PFSK-1 (cell line): ENCODE data around the gene GEMIN5.

Experiments
- FOXP2 ChIP-seq: optimal IDR thresholded peaks from 2 replicates; pipeline ENCODE3; 2011; ENCODE audit warnings: borderline replicate concordance, control low read depth, inconsistent platforms; ENCODE audit not compliant: insufficient read depth; ENCODE audit errors: extremely low read length, extremely low read depth
- POLR2AphosphoS5 ChIP-seq: IDR thresholded peaks from 2 replicates; pipeline ENCODE4 v1.6.1; 2012; ENCODE audit warnings: low read depth, mild to moderate bottlenecking, control low read depth, low read length, moderate library complexity
- SIN3A ChIP-seq: IDR thresholded peaks from 2 replicates; pipeline ENCODE4 v1.6.1; 2012; ENCODE audit warnings: mild to moderate bottlenecking, low read length, moderate library complexity, borderline replicate concordance; ENCODE audit not compliant: insufficient read depth
- TAF1 ChIP-seq: IDR thresholded peaks from 2 replicates; pipeline ENCODE4 v1.6.1; 2012; ENCODE audit warnings: low read length, control low read depth, borderline replicate concordance; ENCODE audit not compliant: insufficient read depth
- TF ChIP-seq, protein P1 (sequence below), 2 experiments: IDR thresholded peaks; 2 replicates each; pipeline versions ENCODE4 v1.6.1 to v1.8.0; 2011 to 2012; ENCODE audit warnings: low read depth in 2 of 2, low read length in 2 of 2, control low read depth in 1 of 2, inconsistent platforms in 1 of 2, mild to moderate bottlenecking in 1 of 2, moderate library complexity in 1 of 2; ENCODE audit not compliant: insufficient read depth in 1 of 2

GEMIN5 gene

DNA sequence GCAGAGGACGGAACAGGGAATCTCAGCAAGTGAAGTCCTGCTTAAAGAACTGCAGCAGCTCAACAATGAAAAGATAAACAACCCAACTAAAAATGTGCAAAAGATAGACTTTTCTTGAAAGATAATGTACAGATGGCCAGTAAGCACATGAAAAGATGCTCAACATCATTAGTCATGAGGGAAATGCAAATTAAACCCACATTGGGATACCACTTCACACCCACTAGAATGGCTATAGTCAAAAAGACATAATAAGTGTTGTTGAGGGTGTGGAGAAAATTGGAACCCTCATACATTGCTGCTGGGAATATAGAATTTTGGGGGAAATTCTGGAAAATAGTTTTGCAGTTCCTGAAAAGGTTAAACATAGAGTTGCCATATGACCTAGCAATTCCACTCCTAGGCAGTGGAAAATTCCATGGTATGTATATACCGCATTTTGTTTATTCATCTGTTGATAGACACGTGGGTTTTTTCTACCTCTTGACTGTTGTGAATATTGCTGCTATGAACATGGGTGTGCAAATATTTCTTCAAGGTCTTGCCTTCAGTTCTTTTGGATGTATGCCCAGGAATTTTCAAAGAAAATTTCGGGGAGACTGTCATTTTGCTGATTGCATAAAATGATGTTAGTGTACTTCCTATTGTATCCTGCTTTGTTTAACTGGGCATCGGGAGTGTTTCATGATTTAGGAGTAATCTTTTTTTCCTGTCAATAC is 72.4 kb downstream of the GEMIN5 start:
- TF ChIP-seq, protein P1, sequence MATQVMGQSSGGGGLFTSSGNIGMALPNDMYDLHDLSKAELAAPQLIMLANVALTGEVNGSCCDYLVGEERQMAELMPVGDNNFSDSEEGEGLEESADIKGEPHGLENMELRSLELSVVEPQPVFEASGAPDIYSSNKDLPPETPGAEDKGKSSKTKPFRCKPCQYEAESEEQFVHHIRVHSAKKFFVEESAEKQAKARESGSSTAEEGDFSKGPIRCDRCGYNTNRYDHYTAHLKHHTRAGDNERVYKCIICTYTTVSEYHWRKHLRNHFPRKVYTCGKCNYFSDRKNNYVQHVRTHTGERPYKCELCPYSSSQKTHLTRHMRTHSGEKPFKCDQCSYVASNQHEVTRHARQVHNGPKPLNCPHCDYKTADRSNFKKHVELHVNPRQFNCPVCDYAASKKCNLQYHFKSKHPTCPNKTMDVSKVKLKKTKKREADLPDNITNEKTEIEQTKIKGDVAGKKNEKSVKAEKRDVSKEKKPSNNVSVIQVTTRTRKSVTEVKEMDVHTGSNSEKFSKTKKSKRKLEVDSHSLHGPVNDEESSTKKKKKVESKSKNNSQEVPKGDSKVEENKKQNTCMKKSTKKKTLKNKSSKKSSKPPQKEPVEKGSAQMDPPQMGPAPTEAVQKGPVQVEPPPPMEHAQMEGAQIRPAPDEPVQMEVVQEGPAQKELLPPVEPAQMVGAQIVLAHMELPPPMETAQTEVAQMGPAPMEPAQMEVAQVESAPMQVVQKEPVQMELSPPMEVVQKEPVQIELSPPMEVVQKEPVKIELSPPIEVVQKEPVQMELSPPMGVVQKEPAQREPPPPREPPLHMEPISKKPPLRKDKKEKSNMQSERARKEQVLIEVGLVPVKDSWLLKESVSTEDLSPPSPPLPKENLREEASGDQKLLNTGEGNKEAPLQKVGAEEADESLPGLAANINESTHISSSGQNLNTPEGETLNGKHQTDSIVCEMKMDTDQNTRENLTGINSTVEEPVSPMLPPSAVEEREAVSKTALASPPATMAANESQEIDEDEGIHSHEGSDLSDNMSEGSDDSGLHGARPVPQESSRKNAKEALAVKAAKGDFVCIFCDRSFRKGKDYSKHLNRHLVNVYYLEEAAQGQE (IDR thresholded peaks at IDR 0.05; ENCODE audit: insufficient read depth in 1 of 2, low read depth in 2 of 2, low read length in 2 of 2): no peak
- TF ChIP-seq FOXP2 (no peak), POLR2AphosphoS5 (no peak), TAF1 (no peak), SIN3A (no peak)

DNA sequence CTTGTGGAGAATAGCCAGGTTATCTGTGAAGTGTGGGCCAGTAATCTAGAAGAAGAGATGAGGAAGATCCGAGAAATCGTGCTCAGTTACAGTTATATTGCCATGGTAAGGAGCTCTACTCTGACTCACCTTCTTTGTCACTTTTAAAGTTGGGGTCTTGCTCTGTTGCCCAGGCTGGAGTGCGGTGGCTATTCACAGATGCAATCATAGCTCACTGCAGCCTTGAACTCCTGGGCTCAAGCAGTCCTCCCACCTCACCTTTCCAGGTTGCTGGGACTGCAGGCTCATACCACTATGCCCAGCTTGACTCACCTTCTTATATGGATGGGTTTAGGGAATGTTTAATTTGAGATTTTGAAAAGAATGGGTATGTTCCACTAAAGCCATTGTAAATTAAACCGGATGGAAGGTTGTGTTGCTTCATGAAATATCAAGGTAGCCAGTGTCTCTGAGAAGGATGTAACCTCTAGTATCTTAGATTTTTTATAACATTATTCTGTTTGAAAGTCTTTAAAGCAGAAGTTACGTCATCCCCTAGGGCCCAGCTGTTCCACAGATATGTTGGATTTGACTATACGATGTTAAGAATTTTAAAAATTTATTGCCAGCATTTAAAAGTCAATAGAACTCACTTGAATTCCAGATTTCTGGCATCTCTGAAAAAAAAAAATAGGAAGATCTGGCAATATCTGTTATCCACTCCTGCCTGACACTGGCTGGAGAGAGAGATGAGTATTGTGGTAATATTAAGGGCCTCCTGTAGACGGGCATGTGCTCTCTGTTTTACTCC is 74.5 kb downstream of the GEMIN5 start:
- TF ChIP-seq SIN3A: no peak
- no peak for TF ChIP-seq POLR2AphosphoS5
- no peak for TF ChIP-seq FOXP2
- TF ChIP-seq, protein P1 (IDR thresholded peaks at IDR 0.05; ENCODE audit: insufficient read depth in 1 of 2, low read depth in 2 of 2, low read length in 2 of 2): no peak
- TF ChIP-seq TAF1: no peak

DNA sequence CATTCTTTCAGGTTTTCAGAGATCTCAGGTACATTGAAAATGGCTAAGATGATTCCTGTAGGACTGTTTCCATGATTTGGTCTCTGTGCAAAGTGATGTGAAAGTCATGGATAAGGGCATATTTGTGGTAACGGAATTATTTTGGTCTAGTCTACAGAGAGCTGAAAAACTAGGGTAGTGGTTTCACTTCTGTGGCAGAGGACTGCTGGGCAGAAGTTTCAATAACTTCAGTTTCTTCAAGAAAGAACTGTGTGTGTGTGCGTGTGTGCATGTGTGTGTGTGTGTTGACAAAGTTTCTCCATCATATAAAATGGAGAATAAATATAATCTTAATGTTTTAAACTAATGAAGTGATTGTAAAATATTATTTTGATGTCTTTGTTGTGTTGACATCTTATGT is 75.2 kb downstream of the GEMIN5 start:
- TF ChIP-seq TAF1: no peak
- TF ChIP-seq SIN3A: no peak
- TF ChIP-seq FOXP2: no peak
- TF ChIP-seq POLR2AphosphoS5: no peak
- TF ChIP-seq, protein P1 (IDR thresholded peaks at IDR 0.05; ENCODE audit: insufficient read depth in 1 of 2, low read depth in 2 of 2, low read length in 2 of 2): no peak

DNA sequence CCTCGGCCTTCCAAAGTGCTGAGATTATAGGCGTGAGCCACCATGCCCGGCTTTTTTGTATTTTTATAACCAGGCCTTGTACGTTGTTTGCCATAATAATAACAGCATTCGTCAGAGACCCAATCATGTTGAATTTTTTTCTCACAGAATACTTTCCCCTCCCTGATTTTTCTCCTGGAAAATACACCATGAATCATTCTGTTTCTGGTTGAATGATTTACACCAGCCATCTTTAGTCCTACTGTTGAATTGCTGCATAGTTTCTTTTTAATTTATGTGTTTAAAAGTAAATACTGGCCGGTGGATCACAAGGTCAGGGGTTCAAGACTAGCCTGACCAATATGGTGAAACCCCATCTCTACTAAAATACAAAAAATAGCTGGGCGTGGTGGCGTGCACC is 76.1 kb downstream of the GEMIN5 start:
- TF ChIP-seq, protein P1 (IDR thresholded peaks at IDR 0.05; ENCODE audit: insufficient read depth in 1 of 2, low read depth in 2 of 2, low read length in 2 of 2): no peak
- TF ChIP-seq FOXP2: no peak
- TF ChIP-seq POLR2AphosphoS5: no peak
- no peak for TF ChIP-seq SIN3A
- no peak for TF ChIP-seq TAF1
